HG03457 (cell line): ENCODE results near the gene LGSN.
"Not testable (repeated sequence)": the region's sequence is repeated elsewhere in the genome, so short reads cannot be mapped to it uniquely, and the experiment has no call there.

Experiments used
- ATAC-seq: cut with Tn5 transposase; IDR thresholded peaks from one replicate; pipeline ENCODE4 v1.9.1; 2021; ENCODE audit warnings: moderate number of reproducible peaks; ENCODE audit not compliant: unreplicated experiment

LGSN gene, protein sequence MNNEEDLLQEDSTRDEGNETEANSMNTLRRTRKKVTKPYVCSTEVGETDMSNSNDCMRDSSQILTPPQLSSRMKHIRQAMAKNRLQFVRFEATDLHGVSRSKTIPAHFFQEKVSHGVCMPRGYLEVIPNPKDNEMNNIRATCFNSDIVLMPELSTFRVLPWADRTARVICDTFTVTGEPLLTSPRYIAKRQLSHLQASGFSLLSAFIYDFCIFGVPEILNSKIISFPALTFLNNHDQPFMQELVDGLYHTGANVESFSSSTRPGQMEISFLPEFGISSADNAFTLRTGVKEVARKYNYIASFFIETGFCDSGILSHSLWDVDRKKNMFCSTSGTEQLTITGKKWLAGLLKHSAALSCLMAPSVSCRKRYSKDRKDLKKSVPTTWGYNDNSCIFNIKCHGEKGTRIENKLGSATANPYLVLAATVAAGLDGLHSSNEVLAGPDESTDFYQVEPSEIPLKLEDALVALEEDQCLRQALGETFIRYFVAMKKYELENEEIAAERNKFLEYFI

DNA sequence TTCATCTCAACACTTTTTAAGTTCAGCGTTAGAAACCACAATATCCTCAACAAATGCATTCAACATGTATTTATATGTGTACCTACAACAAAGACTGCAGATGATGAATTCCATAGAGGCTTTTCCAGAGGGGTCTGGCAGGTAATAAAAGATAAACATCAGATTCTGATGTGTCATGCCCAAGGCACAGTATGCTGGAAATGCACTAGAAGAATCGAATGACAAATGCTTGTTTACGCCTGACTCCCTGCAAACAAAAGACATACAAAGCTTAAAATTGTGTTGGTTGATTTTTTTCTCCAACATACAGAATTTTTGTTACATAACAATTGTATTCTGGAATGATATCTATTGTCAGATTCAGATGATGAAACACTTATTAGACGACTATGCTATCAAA lies at the start of gene LGSN:
LGSN (minus strand) TSS at position 45 of the 400 bp plus-strand sequence; CDS start at position 5, 40 bp downstream.
- no peak for ATAC-seq

DNA sequence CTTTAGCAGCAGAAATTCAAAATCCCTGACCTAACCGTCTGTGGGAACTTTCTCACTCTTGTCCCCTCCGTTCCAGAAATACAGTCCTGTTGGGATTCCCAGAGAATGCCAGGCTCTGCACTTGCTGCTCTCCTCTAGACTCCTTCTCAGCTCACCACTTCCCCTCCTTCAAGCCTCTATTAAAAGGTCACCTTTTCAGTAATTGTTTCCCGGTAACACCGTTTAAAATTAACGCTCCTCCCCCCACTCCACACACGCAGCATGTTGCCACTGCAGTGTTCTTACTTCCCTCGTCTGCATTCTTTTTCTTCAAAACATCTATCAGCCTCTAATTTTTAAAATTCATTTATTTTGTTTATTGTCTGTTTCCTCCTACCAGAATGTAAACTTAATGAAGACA lies 48.6 kb upstream of the LGSN start:
- no peak for ATAC-seq

DNA sequence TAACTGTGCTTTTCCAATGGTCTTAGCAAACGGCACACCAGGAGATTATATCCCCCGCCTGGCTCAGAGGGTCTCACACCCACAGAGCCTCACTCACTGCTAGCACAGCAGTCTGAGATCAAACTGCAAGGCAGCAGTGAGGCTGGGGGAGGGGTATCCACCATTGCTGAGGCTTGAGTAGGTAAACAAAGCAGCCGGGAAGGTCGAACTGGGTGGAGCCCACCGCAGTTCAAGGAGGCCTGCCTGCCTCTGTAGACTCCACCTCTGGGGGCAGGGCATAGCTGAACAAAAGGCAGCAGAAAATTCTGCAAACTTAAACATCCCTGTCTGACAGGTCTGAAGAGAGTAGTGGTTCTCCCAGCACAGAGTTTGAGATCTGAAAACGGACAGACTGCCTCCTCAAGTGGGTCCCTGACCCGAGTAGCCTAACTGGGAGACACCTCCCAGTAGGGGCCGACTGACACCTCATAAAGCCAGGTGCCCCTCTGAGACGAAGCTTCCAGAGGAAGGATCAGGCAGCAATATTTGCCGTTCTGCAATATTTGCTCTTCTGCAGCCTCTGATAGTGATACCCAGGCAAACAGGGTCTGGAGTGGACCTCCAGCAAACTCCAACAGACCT lies 42.8 kb upstream of the LGSN start:
- ATAC-seq: not testable (repeated sequence)

DNA sequence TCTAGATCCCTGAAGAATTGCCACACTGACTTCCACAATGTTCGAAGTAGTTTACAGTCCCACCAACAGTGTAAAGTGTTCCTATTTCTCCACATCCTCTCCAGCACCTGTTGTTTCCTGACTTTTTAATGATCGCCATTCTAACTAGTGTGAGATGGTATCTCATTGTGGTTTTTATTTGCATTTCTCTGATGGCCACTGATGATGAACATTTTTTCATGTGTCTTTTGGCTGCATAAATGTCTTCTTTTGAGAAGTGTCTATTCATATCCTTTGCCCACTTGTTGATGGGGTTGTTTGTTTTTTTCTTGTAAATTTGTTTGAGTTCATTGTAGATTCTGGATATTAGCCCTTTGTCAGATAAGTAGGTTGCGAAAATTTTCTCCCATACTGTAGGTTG lies 37.6 kb upstream of the LGSN start:
- ATAC-seq: not testable (repeated sequence)

DNA sequence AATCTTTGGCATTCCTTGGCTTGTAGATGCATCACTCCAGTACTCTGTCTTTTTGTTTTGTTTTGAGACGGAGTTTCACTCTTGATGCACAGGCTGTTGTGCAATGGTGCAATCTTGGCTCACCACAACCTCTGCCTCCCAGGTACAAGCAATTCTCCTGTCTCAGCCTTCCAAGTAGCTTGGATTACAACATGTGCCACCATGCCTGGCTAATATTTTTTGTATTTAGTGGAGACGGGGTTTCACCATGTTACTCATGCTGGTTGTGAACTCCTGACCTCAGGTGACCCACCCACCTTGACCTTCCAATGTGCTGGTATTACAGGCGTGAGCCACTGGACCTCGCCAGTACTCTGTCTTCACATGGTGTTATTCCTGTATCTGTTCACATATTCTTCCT lies 35.8 kb upstream of the LGSN start:
- no peak for ATAC-seq

DNA sequence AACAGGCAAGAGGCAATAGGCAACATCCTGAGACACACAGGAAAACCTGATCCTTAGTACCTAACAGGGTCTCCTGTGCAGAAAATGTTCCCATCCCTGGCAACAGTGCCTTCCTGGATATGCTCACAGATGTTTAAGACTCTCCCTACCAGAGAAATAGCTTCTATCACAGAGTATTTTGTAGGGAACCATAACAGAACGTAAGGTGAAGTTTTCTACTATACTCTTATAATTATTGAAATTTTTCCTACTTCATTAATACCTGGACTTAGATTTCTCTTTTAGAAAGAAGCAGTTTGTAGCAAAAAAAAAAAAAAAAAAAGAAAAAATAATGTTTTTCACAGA lies 33.5 kb upstream of the LGSN start:
- no peak for ATAC-seq

DNA sequence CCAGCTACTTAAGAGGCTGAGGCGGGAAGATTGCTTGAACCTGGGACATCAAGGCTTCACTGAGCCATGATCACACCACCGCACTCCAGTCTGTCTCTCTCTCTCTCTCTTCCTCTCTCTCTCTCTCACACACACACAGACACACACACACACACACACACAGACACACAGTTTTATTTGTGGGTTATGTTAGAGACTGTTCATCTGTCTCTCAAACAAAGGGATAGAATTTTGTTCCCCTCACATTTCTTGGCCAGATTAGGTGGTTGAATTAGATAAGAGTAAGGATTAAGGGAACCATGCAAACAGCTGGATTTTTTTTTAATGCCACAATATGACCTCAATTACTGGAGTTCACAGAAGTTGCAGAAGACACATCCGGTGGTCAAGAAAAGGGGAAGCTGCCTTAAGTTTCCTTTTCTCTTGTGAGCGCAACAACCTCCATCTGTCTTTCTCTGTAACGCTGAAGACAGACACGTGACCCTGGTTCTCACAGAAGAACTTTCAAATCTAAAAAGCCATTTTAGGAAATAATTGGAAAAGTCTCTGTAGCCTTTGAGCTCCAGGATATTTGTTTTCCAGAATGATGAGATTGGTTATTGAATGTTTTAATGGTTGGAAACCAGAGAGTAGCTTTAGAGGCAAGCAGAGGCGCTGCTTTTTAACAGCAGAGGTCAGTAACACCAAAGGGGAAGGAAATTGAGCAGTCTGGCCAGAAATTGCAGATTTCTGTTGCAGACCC lies 32.9 kb upstream of the LGSN start:
- ATAC-seq: peak; percentile 85

DNA sequence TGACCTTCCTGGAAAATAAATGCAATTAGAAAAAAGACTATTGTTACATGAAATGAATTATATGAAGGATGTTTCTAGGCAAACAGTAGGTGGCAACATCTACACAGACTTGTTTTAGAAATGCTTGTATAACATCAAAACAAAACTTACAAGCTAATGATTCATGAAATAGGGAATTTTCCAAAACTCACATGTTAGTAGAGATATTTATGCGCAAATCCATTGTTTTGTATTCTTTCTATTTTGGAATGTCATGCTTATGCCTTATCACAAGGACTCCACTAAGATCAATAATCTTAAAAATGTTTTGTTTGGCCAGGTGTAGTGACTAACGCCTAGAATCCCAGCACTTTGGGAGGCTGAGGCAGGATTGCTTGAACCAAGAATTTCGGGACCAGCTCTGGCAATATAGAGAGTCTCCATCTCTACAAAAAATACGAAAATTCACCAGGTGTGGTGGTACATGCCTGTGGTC lies 32.3 kb upstream of the LGSN start:
- peak; percentile 28 for ATAC-seq

DNA sequence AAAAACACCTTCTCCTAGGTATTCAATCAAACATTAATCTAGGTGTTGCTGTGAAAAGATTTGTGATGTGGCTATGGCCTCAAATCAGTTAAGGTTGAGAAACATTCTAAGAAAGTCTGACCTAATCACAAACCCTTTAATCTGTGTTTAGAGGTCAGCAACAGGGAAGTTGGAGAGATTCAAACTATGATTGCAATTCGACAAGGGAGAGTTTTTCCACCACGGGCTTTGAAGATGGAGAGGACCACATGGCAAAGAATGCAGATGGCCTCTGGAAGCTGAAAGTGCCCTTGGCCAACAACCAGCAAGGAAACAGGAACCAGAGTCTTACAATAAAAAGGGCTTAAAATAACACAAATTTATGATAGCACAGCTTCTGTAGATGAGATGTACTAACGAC lies 29.6 kb upstream of the LGSN start:
- no peak for ATAC-seq

DNA sequence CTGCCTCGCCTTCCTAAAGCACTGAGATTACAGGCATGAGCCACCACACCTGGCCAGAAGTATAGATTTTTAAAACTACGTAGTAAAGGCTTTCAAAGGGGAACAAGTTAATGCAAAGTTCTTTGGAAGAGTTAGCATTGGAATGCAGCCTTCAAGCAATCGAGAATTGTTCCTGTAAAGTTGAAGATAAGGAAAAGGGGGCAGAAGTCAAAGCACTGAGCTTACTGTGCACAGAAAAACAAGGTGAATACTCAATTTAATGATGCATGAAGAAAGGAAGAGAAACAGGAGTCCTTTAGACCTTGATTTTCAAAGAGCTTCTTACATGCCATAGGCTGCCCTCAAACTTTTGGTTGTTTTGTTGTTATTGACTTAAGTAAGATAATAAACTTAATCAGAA lies 29.1 kb upstream of the LGSN start:
- ATAC-seq: no peak

DNA sequence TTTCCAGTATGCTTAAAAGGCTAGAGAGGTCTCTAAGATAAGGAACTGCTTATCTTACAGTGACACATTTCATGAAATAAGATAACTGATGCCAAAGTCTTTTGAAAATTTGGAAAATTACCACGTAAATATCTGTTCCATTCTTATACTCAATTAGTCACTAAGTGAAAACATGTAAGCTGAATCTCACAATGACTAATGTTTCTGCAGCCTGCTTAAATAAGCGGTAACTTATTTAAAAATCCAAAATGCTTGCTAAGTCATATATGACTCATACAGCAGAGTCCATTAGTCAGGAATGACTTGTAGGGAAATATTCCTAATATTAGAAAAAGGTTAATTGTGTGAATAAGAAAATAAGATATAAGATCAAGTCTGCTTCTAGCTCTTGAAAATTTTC lies 27.8 kb upstream of the LGSN start:
- ATAC-seq: no peak

DNA sequence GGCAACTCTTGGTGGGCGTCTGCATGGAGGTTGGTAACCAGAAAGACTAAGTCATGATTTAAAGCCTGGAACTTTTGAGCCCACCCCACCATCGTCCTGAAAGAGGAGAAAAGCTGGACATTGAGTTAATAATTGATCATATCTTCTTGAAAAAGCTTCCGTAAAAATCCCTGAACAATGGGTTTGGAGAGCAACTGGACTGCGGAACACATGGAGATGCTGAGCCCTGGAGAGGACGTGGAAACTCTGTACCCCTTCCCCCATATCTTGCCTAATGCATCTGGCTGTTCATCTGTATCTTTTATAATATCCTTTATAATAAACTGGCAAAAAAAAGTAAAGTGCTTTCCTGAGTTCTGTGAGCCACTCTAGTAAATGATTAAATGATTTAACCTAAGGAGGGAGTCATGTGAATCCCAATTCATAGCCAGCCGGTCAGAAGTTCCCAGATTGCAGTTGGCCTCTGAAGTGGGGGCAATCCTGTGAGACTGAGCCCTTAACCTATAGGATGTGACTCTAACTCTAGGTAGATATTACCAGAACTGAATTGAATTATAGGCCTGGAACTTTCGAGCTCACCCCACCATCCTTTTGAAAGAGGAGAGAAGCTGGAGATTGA lies 26.5 kb upstream of the LGSN start:
- ATAC-seq: no peak

DNA sequence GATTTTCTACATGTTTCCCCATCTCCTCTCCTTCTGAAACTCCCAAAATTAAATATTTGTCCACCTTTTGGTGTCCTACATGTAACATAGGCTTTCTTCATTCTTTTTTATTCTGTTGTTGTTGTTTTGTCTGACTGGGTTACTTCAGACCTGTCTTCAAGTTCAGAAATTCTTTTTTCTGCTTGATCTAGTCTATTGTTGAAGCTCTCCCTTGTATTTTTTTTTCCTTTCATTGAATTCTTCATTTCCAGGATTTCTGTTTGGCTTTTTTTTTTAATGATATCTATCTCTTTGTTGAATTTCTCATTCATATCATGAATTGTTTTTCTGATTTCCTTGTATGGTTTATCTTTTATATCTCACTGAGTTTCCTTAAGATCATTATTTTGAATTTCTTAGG lies 20.6 kb upstream of the LGSN start:
- ATAC-seq: no peak

DNA sequence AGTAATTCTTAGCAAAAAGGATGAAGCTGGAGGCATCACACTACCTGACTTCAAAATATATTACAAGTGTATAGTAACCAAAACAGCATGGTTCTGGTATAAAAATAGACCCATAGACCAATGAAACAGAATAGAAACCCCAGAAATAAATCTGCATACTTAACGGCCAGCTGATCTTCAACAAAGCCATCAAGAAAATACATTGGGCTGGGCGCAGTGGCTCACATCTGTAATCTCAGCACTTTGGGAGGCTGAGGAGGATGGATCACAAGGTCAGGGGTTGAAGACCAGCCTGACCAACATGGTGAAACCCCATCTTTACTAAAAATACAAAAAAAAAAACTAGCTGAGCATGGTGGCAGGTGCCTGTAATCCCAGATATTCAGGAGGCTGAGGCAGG lies 14.9 kb upstream of the LGSN start:
- not testable (repeated sequence) for ATAC-seq

DNA sequence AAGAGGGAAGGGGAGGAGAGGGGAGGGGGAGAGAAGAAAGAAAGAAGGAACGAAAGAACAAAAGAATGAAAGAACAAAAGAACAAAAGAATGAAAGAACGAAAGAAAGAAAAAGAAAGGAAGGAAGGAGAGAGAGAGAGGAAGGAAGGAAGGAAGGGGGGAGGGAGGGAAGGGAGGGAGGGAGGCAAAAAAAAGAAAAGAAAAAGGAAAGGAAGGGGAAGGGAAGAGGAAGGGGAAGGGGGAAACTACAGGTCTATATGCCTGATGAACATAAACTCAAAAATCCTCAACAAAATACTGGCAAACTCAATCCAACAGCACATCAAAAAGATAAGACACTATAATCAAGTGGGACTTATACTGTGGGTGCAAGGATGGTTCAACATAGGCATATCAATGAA lies 13.7 kb upstream of the LGSN start:
- ATAC-seq: no peak

DNA sequence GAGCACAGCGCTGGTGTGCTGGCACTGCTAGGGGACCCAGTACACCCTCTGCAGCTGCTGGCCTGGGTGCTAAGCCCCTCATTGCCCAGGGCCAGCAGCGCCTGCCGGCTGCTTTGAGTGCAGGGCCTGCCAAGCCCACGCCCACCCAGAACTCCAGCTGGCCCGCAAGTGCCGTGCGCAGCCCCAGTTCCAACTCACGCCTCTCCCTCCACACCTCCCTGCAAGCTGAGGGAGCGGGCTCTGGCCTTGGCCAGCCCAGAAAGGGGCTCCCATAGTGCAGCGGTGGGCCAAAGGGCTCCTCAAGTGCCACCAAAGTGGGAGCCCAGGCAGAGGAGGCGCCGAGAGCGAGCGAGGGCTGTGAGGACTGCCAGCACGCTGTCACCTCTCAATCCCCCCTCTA lies 6.8 kb upstream of the LGSN start:
- not testable (repeated sequence) for ATAC-seq

DNA sequence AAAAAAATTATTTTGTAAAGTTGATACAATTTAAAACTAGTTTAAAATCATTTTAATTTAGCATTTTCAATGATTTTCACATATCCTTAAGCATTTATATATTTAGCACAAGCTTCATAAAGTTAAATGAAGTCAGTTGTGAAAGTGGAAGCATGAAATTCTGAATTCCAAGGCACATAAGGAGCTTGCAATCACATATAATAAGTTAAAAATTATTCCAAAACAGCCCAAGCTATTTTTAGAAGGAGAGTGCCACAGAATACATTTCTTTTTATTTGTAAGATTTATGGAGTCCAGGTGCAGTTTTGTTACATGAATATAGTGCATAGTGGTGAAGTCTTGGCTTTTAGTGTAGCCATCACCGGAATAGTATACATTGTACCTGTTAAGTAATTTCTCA lies 3.2 kb upstream of the LGSN start:
- no peak for ATAC-seq

DNA sequence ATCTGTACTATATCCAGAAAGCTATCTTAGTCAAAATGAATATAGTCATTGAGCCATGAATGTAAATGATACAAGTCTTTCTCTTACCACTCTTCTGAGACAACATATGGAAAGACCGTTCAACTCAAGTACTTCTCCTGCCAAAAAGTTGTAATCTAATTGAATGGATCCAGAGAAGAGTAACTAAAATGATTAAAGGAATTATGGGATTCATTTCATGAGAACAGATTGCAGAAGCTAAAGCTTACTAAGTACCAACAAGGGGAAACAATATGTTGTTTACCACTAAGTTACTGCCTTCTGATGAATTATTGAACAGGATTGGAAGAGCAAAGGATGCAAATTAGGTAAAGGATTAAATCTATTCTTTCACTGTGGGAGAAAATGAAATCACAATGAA lies 2.0 kb upstream of the LGSN start:
- ATAC-seq: no peak

DNA sequence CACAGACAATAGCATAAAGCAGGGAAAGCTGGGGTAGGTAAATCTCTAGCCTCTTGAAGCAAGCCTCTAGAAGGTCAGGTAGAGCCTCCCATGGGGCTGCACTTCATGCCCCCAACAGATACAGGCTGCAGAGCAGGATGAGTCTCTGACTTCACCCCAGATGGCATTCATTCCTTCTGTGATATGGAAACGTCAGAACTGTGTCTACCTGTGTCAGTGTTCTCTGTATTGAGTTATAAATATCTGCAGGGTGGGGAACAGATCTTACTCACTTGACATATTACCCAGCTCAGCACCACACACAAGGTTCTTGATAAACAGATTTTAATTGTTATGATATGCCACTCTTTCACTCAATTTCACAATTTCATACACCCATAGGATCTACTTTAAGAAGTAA lies 2.1 kb downstream of the LGSN start:
- ATAC-seq: no peak

DNA sequence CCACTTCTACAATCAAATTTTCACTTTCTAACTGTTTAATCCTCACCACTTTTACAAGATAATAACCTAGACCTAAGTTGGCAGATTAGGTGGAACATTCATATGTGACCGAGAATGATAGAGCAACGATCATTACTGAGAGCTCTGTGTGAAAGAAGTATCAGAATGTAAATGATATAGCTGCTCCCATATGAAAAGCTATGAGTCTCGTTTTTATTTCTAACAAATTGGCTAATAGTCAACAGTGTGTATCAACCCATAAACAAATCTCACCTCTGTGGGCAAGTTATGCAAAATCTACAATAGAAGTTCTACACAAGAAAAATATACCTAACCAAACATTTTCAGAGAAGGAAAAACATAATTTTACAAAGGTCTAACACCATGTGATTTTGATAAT lies 3.7 kb downstream of the LGSN start:
- no peak for ATAC-seq

DNA sequence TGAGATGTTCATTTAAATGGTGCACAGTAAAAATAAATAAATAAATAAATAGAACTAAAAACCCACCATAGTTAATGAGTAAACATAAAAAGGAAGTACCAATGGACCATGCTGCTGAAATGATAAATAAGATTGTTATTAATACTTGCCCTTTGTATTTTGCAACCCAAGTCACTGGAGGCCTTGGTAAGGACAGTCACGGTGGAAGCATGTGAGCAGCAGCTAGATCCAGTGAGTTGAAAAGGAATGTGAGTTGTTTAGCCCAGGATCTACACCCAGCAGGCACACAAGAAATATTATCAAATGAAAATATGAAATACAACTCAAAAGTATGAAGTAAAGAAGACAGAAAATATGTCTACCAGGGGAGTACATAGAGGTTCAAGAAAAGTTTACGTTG lies 6.7 kb downstream of the LGSN start:
- ATAC-seq: no peak
